ENCODE results near the gene ANK3. TPM values are rescaled to one million over a fixed set of nuclear protein-coding genes. Genes with fewer than 3 reads are reported as not detected.

ANK3 gene
- total RNA-seq, 1 donor from 2014 or later = 87.6 TPM

- no peak for TF ChIP-seq CTCF (IDR thresholded peaks at IDR 0.05; ENCODE audit: unreplicated experiment)
- no peaks in the 10 kb centered on the region for H3K9me3 Mint-ChIP-seq (ENCODE audit: low read depth)
- no peaks in the 10 kb centered on the region for H3K36me3 Mint-ChIP-seq (ENCODE audit: insufficient read depth)
- H3K4me3 Mint-ChIP-seq (ENCODE audit: low read depth) = no peak overlapping the region
- H3K4me1 Mint-ChIP-seq (ENCODE audit: low read depth) = peaks cover 18% of the 10 kb centered on the region
- H3K27me3 Mint-ChIP-seq = peaks cover 5% of the 10 kb centered on the region
- H3K27ac Mint-ChIP-seq = no peak overlapping the region
- DNase-seq (ENCODE audit: low spot score, unreplicated experiment) = no peak
Observed at GRCh38 chr10:60290558-60290957, 99.1 kb downstream of the ANK3 start.

GRCh38 chr10:60289800-60290199, 99.9 kb downstream of the ANK3 start:
- no peak for DNase-seq (ENCODE audit: low spot score, unreplicated experiment)
- Mint-ChIP-seq H3K27me3 (peaks cover 5% of the 10 kb centered on the region), H3K27ac (no peak overlapping the region), H3K36me3 (ENCODE audit: insufficient read depth) (no peaks in the 10 kb centered on the region), H3K4me1 (ENCODE audit: low read depth) (peaks cover 21% of the 10 kb centered on the region), H3K9me3 (ENCODE audit: low read depth) (no peaks in the 10 kb centered on the region), H3K4me3 (ENCODE audit: low read depth) (no peak overlapping the region)
- TF ChIP-seq CTCF (IDR thresholded peaks at IDR 0.05; ENCODE audit: unreplicated experiment) = no peak

GRCh38 chr10:60288256-60288655, 101.4 kb downstream of the ANK3 start:
- no peaks in the 10 kb centered on the region for H3K9me3 Mint-ChIP-seq (ENCODE audit: low read depth)
- no peak for DNase-seq (ENCODE audit: low spot score, unreplicated experiment)
- H3K27me3 Mint-ChIP-seq = peaks cover 5% of the 10 kb centered on the region
- no peaks in the 10 kb centered on the region for H3K36me3 Mint-ChIP-seq (ENCODE audit: insufficient read depth)
- no peak overlapping the region for H3K4me3 Mint-ChIP-seq (ENCODE audit: low read depth)
- no peak for TF ChIP-seq CTCF (IDR thresholded peaks at IDR 0.05; ENCODE audit: unreplicated experiment)
- H3K4me1 Mint-ChIP-seq (ENCODE audit: low read depth) = peaks cover 24% of the 10 kb centered on the region
- no peak overlapping the region for H3K27ac Mint-ChIP-seq

- no peak for TF ChIP-seq CTCF (IDR thresholded peaks at IDR 0.05; ENCODE audit: unreplicated experiment)
- Mint-ChIP-seq H3K36me3 (ENCODE audit: insufficient read depth) (no peaks in the 10 kb centered on the region), H3K9me3 (ENCODE audit: low read depth) (no peaks in the 10 kb centered on the region), H3K4me1 (ENCODE audit: low read depth) (peaks cover 37% of the 10 kb centered on the region), H3K27ac (no peak overlapping the region), H3K27me3 (peaks cover 5% of the 10 kb centered on the region), H3K4me3 (ENCODE audit: low read depth) (no peak overlapping the region)
- DNase-seq (ENCODE audit: low spot score, unreplicated experiment) = no peak
Observed at GRCh38 chr10:60286559-60286958, 103.1 kb downstream of the ANK3 start.

- Mint-ChIP-seq H3K36me3 (ENCODE audit: insufficient read depth) (peaks cover 3% of the 10 kb centered on the region), H3K9me3 (ENCODE audit: low read depth) (no peaks in the 10 kb centered on the region), H3K27ac (peak overlapping the region; percentile 90), H3K4me1 (ENCODE audit: low read depth) (peaks cover 35% of the 10 kb centered on the region), H3K27me3 (peaks cover 3% of the 10 kb centered on the region), H3K4me3 (ENCODE audit: low read depth) (no peak overlapping the region)
- TF ChIP-seq CTCF (IDR thresholded peaks at IDR 0.05; ENCODE audit: unreplicated experiment) = no peak
- DNase-seq (ENCODE audit: low spot score, unreplicated experiment) = no peak
Observed at GRCh38 chr10:60283397-60283796, 106.3 kb downstream of the ANK3 start.
